NB4 (cell line): ENCODE results near the gene CIB4.

Source experiments
- DNase-seq: peaks from one replicate; pipeline ENCODE4 v3.0.0; 2010; ENCODE audit warnings: low read depth
- H3K4me3 ChIP-seq: one replicate; pipeline ENCODE4 v1.5.1; 2011; ENCODE audit warnings: mild to moderate bottlenecking, low read depth, low read length, moderate library complexity
- CTCF ChIP-seq: IDR thresholded peaks from one replicate; pipeline ENCODE4 v1.5.1; 2012; ENCODE audit warnings: low read depth, low read length
- MAX ChIP-seq: IDR thresholded peaks from 2 replicates; pipeline ENCODE4 v1.6.1; 2011; ENCODE audit warnings: low read depth, low read length
- MYC ChIP-seq: IDR thresholded peaks from 2 replicates; pipeline ENCODE4 v1.6.1; 2011; ENCODE audit warnings: low read depth, low read length
- POLR2A ChIP-seq: IDR thresholded peaks from 2 replicates; pipeline ENCODE4 v1.6.1; 2011; ENCODE audit warnings: mild to moderate bottlenecking; ENCODE audit not compliant: insufficient read length; ENCODE audit errors: extremely low read depth

CIB4 gene

GRCh38 chr2:26653207-26654060 lies 12.3 kb upstream of the CIB4 start:
- H3K4me3 ChIP-seq, result no peak overlapping the region
- TF ChIP-seq MYC (no peak), POLR2A (no peak), MAX (no peak), CTCF (no peak)

DNA sequence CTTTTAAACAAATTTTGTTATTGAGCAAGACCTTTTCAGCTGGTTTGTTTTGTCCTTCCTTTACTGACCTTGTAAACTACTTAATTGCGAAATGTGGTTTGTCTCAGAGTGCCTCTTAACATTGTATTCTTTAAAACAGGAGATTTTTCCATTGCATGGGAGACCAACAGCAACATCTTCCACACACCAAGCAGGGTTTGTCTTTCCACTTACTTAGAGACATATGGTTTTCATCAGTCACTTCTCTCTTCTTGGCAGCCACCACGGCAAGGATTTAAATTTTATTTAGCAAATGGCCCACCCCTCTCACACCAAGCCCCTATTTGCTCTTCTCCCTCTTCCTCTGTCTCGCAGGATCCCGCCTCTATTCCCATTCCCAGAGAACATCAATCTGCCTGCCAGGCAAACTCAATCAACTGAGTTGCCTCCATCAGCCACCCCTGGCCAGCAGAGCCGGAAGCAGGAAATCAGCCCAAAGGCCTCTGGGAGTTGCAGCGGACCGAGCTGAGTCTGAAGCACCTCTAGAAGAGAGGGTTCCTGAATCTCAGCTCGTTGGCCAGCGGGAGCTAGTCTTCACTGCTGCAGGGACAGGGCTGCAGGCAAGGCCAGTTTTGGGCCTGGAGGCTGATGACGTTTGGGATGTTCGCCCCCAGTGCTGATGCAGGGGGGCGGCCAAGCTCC lies 11.3 kb upstream of the CIB4 start:
- no peak overlapping the region for H3K4me3 ChIP-seq
- TF ChIP-seq MYC, result no peak
- TF ChIP-seq CTCF, result no peak
- TF ChIP-seq POLR2A, result no peak
- TF ChIP-seq MAX, result no peak
- peak; percentile 54 for DNase-seq

More at GRCh38 chr2:26653207-26654060, 12.3 kb upstream of the CIB4 start:
- no peak for DNase-seq

GRCh38 chr2:26651799-26652198 lies 10.6 kb upstream of the CIB4 start:
- TF ChIP-seq MAX, result no peak
- TF ChIP-seq POLR2A, result no peak
- TF ChIP-seq CTCF, result no peak
- no peak overlapping the region for H3K4me3 ChIP-seq
- DNase-seq, result no peak

DNA sequence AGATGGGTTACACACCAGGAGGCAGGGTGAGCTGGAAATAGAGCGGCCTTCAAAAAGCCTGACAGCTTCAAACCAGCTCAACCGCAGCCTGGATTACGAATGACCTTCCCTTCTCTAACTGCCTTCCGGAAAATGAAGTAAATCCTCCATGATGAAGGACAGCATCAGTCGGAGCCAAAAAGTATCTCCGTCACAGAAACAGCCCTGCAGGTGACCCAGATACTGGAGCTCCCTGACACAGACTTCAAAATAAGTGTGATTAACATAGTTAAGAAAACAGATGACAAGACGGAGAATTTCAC lies 10.3 kb upstream of the CIB4 start:
- no peak overlapping the region for H3K4me3 ChIP-seq
- no peak for TF ChIP-seq CTCF
- no peak for TF ChIP-seq MAX
- TF ChIP-seq POLR2A, result no peak
- TF ChIP-seq MYC, result no peak
- no peak for DNase-seq

DNA sequence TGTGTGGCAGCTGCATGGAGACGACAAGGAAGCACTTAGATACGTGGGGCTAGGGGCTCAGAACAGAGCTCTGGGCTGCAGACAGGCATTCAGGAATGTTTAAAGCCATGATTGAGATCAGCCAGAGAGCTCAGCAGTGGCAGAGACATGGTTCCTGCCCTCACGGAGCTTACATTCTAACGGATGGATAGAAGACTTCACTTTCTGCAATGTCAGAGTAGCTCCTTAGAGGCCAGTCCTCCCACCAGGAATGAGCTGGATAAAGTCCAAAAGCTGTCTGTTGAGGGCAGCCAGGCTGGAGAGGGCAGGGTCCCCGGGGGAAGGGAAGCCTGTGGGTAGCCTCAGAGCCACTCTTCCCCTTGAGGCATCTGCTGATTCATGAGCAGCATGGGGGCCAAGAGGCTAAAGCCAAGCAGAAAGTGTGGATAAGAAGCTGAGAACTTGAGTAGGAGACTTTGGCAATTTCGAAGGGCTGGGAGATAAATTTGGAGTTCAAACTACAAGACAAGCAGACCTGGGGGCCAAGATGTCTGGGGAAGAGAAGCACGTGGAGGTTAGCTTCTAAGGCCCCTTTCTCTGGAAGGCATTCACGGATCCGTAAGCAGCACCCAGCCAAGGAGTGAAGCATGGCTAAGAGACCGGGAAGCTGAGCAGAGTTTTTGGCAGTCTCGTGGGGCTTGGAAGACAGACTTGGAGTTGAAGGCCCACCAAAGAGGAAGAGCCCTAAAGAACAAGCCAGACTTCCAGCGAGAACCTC lies 9.7 kb upstream of the CIB4 start:
- H3K4me3 ChIP-seq, result no peak overlapping the region
- DNase-seq, result peak; percentile 26
- TF ChIP-seq MYC (no peak), CTCF (no peak)
